Chondrocyte (in vitro differentiated cells): Measurements from ENCODE around the gene ARHGAP22. TPM values are rescaled to one million over a fixed set of nuclear protein-coding genes. Genes with fewer than 3 reads are reported as not detected.

Experiments used
- DNase-seq: peaks from one replicate; pipeline ENCODE4 v3.0.0; 2021; ENCODE audit warnings: mixed read lengths, low spot score
- H3K27ac Mint-ChIP-seq: one replicate; pipeline ENCODE4 v1.8.0; 2021; ENCODE audit warnings: mild to moderate bottlenecking, moderate library complexity, mixed read lengths; ENCODE audit not compliant: unreplicated experiment
- H3K27me3 Mint-ChIP-seq: 2 replicates; pipeline ENCODE4 v1.8.0; 2021; ENCODE audit warnings: low read depth, mixed read lengths
- H3K36me3 Mint-ChIP-seq: 2 replicates; pipeline ENCODE4 v1.8.0; 2021; ENCODE audit warnings: low read depth, mixed read lengths
- H3K4me1 Mint-ChIP-seq: 2 replicates; pipeline ENCODE4 v1.8.0; 2021; ENCODE audit warnings: low read depth, mild to moderate bottlenecking, mixed read lengths
- H3K4me3 Mint-ChIP-seq: one replicate; pipeline ENCODE4 v1.8.0; 2021; ENCODE audit warnings: mild to moderate bottlenecking, moderate library complexity, mixed read lengths; ENCODE audit not compliant: unreplicated experiment
- H3K9me3 Mint-ChIP-seq: 2 replicates; pipeline ENCODE4 v1.8.0; 2021; ENCODE audit warnings: low read depth, mixed read lengths
- total RNA-seq: library from RNA; stranded (reverse); gene quantifications from 3 replicates; pipeline ENCODE4 v1.2.1, GENCODE V29; 2021
- TF ChIP-seq, protein P1 (sequence below): fragments of 200-600 bp; sonication (generic); IDR thresholded peaks from 2 replicates; pipeline ENCODE4 v1.5.0; 2021; ENCODE audit warnings: antibody characterized with exemption, mild to moderate bottlenecking, moderate library complexity

ARHGAP22 gene
- total RNA-seq, 1 donor from 2014 or later, result 8.8 TPM

DNA sequence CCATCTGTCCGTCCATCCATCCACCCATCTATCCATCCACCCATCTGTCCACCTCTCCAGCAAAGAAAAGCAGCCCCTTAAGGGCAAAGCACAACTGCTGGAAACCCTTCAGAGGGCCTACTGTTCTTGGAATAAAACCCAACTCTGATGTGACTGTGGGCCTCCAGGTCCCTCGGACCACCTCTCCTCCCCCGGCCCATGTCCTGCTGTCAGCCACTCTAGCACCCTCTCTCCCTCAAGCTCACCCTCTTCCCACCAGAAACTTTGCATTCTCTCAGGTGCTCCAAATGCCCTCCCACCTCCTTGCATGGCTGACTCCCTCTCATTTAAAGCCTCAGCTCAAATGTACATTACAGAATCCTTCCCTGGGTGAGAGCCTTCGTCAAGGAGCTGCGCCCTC, 110.3 kb downstream of the ARHGAP22 start:
- no peak overlapping the region for H3K27ac Mint-ChIP-seq
- TF ChIP-seq, protein P1, sequence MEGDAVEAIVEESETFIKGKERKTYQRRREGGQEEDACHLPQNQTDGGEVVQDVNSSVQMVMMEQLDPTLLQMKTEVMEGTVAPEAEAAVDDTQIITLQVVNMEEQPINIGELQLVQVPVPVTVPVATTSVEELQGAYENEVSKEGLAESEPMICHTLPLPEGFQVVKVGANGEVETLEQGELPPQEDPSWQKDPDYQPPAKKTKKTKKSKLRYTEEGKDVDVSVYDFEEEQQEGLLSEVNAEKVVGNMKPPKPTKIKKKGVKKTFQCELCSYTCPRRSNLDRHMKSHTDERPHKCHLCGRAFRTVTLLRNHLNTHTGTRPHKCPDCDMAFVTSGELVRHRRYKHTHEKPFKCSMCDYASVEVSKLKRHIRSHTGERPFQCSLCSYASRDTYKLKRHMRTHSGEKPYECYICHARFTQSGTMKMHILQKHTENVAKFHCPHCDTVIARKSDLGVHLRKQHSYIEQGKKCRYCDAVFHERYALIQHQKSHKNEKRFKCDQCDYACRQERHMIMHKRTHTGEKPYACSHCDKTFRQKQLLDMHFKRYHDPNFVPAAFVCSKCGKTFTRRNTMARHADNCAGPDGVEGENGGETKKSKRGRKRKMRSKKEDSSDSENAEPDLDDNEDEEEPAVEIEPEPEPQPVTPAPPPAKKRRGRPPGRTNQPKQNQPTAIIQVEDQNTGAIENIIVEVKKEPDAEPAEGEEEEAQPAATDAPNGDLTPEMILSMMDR, result no peak

DNA sequence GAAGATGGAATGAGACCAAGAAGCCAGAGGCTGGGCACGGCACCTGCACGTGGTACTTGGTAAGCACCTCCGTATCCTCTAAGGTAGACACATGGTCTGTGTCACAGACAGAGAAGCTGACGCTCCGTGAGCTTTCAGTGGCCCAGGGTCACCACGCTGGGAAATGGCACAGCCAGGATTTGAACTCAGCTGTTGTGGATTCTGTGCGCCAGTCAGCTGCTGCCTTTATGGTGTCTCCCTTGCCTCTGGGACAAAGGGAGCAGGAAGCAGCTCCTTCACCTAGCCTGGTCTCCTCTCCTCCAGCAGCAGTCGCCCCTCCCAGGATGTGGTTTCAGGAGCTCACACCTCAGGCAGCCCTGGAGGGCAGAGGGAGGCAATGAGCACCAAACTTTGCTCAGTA, 110.8 kb downstream of the ARHGAP22 start:
- Mint-ChIP-seq H3K36me3 (no peaks in the 10 kb centered on the region), H3K9me3 (no peaks in the 10 kb centered on the region), H3K27ac (no peak overlapping the region), H3K4me3 (no peak overlapping the region), H3K27me3 (no peaks in the 10 kb centered on the region), H3K4me1 (peaks cover 14% of the 10 kb centered on the region)
- TF ChIP-seq, protein P1, result no peak
- peak; percentile 44 for DNase-seq

More for the DNA sequence above, 110.3 kb downstream of the ARHGAP22 start:
- peaks cover 14% of the 10 kb centered on the region for H3K4me1 Mint-ChIP-seq
- no peaks in the 10 kb centered on the region for H3K36me3 Mint-ChIP-seq
- H3K27me3 Mint-ChIP-seq, result no peaks in the 10 kb centered on the region
- H3K9me3 Mint-ChIP-seq, result no peaks in the 10 kb centered on the region
- H3K4me3 Mint-ChIP-seq, result no peak overlapping the region
- peak; percentile 33 for DNase-seq

DNA sequence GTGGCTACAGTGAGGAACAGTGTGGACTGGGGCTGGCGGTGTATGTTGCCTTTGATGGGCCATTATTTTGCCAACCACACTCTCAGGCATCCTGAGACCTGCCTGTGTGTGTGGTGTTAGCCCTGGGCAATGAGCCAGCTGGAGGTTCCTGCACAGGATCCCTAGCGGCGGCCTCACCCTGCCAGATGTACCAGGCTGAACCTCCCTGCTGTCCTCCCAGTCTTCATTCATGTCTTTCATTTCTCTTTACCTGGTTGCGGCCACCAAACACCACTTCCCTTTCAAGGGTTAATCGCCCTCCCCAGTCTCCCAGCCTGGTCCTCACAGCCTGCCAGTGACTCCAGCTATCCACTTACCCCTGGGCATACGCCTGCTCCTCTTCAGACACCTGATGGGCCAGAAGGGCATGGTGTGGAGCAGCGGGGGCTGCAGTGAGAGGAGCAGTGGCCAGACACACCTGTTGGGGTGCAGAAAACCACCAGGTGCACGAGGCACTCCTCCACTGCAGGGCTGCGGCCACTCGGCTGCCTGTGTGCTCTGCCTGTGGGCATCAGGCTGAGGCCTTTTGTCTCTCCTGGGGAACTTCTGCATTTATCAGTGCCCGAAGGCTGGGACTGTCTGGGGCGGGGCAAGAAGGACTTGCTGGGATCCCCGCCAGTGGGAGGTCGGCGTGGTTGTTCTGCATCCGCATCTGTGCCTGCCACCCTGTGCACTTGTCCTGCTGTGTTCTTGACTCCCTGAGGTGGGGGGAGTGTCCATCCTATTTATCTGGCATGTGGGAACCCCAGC, 111.6 kb downstream of the ARHGAP22 start:
- no peak overlapping the region for H3K27ac Mint-ChIP-seq
- no peak overlapping the region for H3K4me3 Mint-ChIP-seq
- H3K4me1 Mint-ChIP-seq, result peaks cover 14% of the 10 kb centered on the region
- no peaks in the 10 kb centered on the region for H3K9me3 Mint-ChIP-seq
- peak; percentile 77 for DNase-seq
- H3K36me3 Mint-ChIP-seq, result no peaks in the 10 kb centered on the region
- TF ChIP-seq, protein P1, result no peak
- H3K27me3 Mint-ChIP-seq, result no peaks in the 10 kb centered on the region

DNA sequence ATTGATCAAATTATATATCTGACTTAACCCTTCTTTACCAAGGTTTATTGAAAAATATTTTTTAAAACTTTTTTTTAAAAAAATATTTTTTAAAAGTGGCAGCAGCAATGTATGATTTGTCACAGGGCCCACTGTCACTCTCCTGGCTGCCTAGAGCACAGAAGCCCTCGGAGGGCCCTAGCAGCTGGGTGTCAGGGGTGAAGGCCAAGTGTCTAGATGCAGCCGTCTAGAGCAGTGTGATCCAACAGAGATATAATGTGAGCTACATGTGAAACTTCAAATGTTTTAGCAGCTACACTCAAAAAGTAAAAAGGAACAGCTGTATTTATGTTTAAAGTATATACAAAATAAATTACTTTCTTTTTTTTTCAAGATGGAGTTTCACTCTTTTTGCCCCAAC, 112.7 kb downstream of the ARHGAP22 start:
- H3K9me3 Mint-ChIP-seq, result peaks cover under 1% of the 10 kb centered on the region
- TF ChIP-seq, protein P1, result no peak
- H3K36me3 Mint-ChIP-seq, result no peaks in the 10 kb centered on the region
- H3K4me1 Mint-ChIP-seq, result peaks cover 8% of the 10 kb centered on the region
- H3K4me3 Mint-ChIP-seq, result no peak overlapping the region
- no peaks in the 10 kb centered on the region for H3K27me3 Mint-ChIP-seq
- peak; percentile 39 for DNase-seq
- H3K27ac Mint-ChIP-seq, result no peak overlapping the region

DNA sequence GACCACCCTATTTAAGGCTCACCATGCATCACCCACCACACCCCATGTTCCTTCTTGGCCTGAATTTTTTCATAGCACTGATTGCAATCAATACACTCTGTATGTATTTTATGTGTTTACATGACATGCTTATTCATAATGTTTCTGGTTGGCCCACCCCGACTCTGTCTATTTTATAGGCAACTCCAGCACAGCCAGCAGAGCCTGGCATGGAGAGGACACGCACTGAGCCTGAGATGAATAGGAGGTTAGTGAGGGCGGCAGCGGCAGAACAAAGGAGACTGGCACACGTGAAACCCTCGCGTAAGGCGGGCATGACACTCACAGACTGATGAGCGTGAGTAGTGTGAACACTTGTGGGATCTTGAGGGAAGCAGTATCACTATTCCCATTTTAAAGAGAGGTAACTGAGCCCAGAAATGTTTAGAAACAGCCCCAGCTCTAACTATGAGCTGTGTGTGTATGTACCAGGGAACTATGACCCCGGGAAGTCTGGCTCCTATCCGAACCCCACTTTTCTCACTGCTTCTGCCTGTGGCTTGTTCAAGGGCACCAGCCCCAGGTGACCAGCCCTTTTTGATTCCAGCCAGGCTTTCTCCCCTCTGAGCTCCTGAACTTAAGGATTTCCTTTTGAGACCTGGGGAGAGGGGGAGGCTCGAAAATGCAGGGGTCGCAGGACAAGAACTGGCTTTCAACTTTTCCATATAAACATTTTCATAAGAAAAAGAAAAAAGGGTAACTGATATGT, 113.3 kb downstream of the ARHGAP22 start:
- DNase-seq, result peak; percentile 69
- peaks cover 4% of the 10 kb centered on the region for H3K4me1 Mint-ChIP-seq
- H3K36me3 Mint-ChIP-seq, result peaks cover 4% of the 10 kb centered on the region
- H3K27me3 Mint-ChIP-seq, result no peaks in the 10 kb centered on the region
- H3K4me3 Mint-ChIP-seq, result no peak overlapping the region
- TF ChIP-seq, protein P1, result no peak
- H3K9me3 Mint-ChIP-seq, result peaks cover 6% of the 10 kb centered on the region
- no peak overlapping the region for H3K27ac Mint-ChIP-seq
